GM12878 (cell line): ENCODE measurements around the gene TXLNA.

Experiments used
- FOS ChIP-seq: IDR thresholded peaks from 3 replicates; pipeline ENCODE4 v1.6.1; 2011; ENCODE audit warnings: borderline replicate concordance; ENCODE audit not compliant: insufficient read length; ENCODE audit errors: extremely low read depth
- MTA3 ChIP-seq: IDR thresholded peaks from 2 replicates; pipeline ENCODE4 v1.6.1; 2012; ENCODE audit warnings: low read length, inconsistent platforms, borderline replicate concordance
- STAT3 ChIP-seq: IDR thresholded peaks from 2 replicates; pipeline ENCODE4 v1.6.1; 2011; ENCODE audit warnings: low read depth, low read length, improper control_type of control experiment
- TF ChIP-seq, protein P1 (sequence below): IDR thresholded peaks from 2 replicates; pipeline ENCODE4 v1.6.1; 2011; ENCODE audit warnings: low read depth, low read length, improper control_type of control experiment, borderline replicate concordance
- TF ChIP-seq, protein P2 (sequence below): IDR thresholded peaks from 2 replicates; pipeline ENCODE4 v1.6.1; 2012; ENCODE audit warnings: low read depth, low read length, improper control_type of control experiment
- TF ChIP-seq, protein P3 (sequence below), 3 experiments: IDR thresholded peaks in 2 of 3; conservative IDR thresholded peaks in 1 of 3; 2 replicates each; pipeline ENCODE4 v1.5.1; 2011; ENCODE audit warnings: low read depth in 3 of 3, low read length in 3 of 3, mild to moderate bottlenecking in 3 of 3, control low read depth in 2 of 3, moderate library complexity in 2 of 3, inconsistent platforms in 1 of 3, mixed read lengths in 1 of 3; ENCODE audit not compliant: control insufficient read depth in 2 of 3, insufficient read depth in 1 of 3; ENCODE audit errors: extremely low read depth in 1 of 3

DNA sequence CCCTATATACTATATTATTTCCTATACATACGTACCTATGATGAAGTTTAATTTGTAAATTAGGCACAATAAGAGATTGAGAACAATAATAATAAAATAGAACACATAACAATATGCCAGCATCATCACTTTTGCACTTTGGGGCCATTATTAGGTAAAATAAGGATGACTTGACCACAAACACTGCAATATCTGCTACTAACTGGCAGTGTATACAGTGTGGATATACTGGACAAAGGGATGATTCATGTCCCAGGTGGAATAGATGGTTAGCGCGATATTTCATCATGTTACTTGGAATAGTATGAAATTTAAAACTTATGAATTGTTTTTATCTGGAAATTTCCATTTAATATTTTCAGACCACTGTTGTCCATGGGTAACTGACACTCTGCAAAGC lies 35.4 kb upstream of the TXLNA start:
- TF ChIP-seq, protein P1, sequence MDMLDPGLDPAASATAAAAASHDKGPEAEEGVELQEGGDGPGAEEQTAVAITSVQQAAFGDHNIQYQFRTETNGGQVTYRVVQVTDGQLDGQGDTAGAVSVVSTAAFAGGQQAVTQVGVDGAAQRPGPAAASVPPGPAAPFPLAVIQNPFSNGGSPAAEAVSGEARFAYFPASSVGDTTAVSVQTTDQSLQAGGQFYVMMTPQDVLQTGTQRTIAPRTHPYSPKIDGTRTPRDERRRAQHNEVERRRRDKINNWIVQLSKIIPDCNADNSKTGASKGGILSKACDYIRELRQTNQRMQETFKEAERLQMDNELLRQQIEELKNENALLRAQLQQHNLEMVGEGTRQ, result no peak
- TF ChIP-seq, protein P2, sequence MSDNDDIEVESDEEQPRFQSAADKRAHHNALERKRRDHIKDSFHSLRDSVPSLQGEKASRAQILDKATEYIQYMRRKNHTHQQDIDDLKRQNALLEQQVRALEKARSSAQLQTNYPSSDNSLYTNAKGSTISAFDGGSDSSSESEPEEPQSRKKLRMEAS, result no peak
- TF ChIP-seq STAT3, result no peak
- TF ChIP-seq FOS, result no peak
- TF ChIP-seq, protein P3, sequence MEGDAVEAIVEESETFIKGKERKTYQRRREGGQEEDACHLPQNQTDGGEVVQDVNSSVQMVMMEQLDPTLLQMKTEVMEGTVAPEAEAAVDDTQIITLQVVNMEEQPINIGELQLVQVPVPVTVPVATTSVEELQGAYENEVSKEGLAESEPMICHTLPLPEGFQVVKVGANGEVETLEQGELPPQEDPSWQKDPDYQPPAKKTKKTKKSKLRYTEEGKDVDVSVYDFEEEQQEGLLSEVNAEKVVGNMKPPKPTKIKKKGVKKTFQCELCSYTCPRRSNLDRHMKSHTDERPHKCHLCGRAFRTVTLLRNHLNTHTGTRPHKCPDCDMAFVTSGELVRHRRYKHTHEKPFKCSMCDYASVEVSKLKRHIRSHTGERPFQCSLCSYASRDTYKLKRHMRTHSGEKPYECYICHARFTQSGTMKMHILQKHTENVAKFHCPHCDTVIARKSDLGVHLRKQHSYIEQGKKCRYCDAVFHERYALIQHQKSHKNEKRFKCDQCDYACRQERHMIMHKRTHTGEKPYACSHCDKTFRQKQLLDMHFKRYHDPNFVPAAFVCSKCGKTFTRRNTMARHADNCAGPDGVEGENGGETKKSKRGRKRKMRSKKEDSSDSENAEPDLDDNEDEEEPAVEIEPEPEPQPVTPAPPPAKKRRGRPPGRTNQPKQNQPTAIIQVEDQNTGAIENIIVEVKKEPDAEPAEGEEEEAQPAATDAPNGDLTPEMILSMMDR (IDR thresholded peaks at IDR 0.05 in 2 of 3, conservative IDR thresholded peaks at IDR 0.05 in 1 of 3; ENCODE audit: control insufficient read depth in 2 of 3, extremely low read depth in 1 of 3, insufficient read depth in 1 of 3, low read depth in 3 of 3, low read length in 3 of 3), result no peak
- no peak for TF ChIP-seq MTA3
